Measurements from ENCODE around the gene C5orf15. TPM values are rescaled to one million over a fixed set of nuclear protein-coding genes. Genes with fewer than 3 reads are reported as not detected.

Gene C5orf15
- total RNA-seq: 106 and 113 TPM in 2 replicates
- polyA plus RNA-seq (2012): 93.2 TPM

DNA sequence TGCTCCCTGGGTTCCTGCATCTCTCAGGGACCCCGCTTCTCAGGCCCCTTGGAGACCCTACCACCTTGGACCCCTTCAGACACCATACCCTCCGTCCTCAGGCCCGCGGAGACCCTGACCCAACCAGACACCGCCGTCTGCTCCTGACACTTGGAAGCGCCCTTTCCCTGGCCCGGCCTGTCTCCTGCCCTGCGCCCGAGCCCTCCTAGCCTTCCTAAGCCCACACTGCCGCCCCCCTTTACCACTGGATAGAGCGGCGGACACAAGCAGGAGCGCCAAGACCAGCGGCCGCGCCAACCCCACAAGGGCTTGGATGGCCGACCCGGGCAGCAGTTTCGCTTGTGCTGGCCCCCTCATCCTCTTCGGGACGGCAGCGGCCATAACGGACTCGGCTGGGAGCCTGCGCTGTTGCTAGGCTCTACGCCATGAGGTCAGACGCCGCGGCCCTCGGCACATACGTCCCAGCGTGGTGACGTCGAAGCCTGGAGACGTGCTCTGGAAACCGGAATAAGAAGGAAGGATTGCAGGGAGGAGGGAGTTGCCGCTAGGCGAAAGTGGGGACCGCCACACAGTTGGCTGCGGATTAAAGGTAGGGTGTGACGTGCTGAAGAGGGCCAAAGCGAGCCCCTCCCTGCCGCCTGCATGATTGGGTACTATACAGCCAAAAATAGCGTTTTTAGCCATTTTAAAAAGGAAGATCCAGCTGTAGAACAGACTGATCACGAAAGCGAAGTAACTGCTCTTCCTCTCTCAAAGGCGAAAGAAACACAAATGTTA is at the start of gene C5orf15:
Gene C5orf15, minus strand, starts transcription at position 422 of the 777 bp plus-strand sequence. Its CDS starts 41 bp downstream, at position 381.
- peak; percentile 98 for DNase-seq (ENCODE audit: low read depth)

DNA sequence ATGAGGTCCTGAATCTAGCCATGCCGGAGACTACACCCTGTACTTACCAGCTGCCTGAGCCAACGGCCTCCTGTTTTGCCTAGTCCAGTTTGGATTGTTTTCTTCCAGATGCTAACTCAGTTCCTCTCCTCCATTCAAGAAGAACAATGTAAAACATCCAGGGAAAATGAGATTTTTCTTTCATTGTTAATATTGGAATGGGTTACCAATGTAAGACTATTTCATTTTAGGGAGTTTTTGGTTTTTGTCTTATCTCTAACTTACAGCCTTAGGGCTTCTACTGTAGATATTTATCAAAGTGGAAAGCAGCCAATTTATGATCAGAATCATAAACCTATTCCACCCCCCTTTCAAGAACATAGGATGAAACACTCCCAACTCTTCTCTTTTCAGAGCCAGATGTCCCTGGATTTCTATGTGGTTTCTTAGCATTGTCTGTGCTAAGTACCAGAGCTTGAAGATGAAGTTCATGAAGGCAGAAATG is 39.9 kb upstream of the C5orf15 start:
- DNase-seq (ENCODE audit: low read depth): no peak

DNA sequence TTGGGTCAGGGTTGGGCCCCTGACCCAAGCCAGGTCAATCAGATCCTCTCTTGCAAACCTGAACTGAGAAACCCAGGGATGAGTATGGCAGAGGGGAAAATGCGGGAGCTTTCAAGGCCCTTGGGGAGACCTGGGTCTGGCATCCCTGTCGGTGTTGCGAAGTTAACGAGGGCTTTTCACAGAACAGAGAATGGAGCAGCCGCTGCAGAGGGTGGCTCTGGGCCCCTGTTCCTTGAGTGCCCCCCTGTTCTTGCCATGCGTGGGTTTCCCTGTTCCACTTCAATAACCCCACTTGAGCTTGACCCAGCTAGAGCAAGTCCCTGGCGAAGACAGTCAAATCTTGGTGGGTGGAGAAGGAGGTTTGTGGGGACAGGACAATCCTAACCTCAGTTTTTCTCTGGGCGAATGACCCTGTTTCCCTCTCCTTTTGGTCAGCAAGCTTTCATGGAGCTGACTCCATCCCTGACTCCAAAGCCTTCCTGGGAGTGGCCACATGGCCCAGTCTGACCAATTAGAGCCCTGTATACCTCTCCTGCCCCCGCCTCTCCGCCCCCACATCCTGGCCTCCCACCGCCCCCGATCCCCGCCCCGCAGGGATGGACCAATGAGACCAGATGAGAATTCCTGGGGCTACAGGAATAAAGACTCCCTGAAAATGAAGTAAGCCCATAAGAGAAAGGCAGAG is 39.3 kb upstream of the C5orf15 start:
- DNase-seq (ENCODE audit: low read depth): no peak

DNA sequence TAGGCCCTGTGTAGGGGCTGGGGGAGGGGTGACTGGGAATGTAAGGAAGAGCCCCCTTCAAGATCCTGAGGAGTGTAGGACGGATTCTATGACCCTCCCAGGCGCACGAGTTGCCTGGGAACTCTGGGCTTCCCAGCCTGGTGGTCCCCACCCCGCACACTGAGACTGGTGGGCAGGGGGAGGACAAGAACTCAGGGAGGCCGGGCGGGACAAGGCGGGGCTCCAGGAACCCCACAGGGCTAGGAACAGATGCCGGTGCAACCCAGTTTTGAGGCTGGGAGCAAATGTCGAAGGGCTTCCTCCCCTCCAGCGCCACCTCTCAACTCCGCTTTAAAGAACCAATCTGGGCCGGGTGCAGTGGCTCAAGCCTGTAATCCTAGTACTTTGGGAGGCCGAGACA is 37.7 kb upstream of the C5orf15 start:
- no peak for DNase-seq (ENCODE audit: low read depth)

DNA sequence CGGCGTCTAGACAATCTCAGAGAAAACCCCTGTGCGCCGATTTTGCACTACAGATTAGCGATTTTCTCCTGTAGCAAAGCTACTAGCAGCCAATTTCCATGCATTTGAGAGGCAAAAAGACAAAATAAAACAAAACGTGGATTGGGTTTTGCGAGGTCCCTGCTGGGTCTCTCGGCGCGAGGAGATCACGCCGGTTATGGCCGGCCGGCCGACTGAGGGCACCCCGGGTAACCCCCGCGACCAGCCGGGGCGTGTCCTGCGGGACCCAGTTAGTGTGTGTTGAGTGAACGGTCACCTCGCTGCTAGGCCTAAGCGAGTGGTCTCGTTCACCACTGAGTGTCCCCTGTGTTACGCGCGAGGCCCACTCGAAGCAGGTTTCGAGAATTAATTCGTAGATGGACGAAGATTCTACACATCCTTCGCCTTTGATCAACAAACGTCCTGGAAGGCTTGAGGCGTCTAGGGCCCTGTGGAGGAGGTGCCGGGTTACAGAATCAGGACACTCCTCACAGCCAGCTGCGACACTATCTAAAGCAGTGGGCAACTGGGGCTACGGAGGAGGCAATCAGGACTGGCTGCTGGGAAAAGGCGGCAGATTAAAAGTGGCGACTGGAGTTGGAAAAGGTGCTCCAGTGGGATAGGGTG is 37.1 kb upstream of the C5orf15 start:
- DNase-seq (ENCODE audit: low read depth): peak; percentile 71

DNA sequence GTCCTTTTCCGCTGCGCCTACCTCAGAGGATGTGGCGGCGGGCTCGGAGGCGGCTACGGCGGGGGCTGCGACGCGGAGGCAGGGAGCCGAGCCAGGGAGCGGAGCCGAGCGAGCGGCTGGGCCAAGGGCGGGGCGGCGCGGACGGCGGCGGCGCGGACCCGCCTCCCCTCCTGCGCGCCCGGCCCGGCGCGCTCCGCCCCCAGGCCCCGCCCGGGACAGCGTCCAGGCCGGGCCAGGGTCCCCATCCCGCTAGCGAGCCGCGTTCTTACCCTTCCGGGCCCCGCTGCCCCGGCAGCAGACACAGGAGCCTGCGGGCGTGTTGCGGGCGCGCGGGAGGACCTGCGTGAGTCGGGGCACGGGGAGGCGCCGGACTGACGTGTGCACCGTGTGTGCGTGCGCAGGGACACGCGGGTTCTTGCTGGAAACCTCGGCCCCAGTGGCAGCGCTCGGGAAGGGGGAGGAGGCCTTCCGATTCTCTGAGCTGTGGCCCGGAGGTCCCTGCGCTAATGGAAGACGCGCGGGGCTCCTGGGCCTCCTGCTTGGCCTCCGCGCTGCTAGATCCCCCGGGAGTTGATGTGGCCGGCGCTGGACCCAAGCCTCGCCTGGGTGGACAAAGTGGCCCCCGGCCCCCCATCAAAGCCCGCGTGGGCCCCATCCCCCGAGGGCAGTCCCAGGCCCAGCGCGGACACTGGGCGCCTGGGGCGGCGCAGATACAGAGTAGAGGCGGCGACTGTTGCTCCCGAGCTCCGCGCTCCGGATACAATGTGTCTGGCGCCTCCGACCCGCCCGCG is 36.4 kb upstream of the C5orf15 start, which contains the start of gene VDAC1:
Gene VDAC1, minus strand, starts transcription at position 350 of the 791 bp plus-strand sequence. CDS start 11,963 bp downstream, outside the sequence.
- peak; percentile 86 for DNase-seq (ENCODE audit: low read depth)

DNA sequence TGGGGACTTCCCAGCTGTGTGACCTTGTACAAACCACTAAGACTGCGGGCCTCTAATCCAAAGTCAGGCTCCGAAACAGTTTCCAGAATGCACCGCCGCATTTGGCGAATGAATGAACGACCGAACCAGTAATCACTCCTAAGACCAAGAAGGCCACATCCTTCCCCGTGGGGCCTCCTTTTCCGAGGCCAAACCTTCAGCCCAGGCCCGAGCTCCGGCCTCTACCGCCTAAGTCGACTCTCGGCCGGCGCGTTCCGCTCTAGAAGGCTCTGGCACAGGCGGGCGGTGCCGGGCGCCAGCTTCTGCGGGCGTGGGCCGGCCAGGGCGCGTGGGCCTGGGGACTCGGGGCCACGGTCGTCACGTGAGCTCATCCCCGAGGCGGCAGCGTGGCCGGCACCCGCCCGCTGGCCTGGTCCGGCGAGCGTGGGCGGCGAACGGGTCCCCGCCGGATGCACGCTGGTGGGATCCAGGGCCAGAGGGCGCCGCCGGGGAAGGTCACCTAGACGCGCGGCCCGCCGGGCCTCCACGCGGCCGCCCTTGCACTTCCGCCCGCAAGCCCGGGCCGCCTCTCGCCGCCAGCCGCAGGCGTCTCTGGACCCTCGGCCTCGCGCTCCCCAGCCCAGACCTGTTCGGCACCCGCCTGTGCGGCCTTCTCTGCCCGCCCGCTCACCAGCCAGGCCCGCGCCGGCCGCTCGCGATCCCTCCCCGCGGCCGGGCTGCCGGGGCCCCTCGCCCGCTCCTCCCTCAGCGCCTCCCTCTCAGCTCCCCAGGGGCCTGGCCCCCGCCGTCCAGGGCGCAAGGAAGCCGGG is 35.6 kb upstream of the C5orf15 start:
- peak; percentile 54 for DNase-seq (ENCODE audit: low read depth)

DNA sequence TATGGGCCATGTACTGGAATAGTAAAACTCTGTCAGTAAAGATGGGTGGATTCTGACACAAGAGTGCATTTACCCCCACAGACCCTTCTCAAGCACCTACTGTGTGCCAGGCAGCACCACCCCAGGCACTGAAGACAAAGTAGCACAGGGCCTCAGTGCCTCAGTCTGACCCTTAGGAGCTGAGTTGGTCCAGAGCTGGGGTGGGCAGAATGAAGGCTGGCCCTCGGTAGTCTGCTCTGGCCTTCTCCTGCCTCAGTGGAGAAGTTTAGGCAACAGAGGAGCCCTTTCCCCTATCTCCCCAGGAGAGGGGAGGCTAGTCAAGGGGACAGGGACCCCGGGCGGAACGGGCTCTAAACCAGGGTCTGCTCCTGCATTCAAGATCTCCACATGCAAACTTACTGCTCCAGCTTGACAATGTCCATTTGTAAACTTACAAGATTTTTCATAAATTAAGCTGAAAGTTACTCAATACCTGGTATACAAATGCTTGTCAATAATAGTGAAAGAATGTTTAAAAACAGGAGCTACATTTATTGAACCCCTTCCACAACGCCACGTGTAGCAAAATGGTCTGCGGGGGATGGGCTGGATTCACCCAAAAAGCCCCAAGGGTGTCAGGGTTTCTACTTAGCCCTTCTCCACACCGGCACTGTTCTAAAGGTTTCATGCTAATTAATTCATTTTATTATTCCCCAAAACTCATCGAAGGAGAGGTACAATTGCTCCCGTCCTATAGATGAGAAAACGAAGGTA is 34.8 kb upstream of the C5orf15 start:
- DNase-seq (ENCODE audit: low read depth): peak; percentile 23

DNA sequence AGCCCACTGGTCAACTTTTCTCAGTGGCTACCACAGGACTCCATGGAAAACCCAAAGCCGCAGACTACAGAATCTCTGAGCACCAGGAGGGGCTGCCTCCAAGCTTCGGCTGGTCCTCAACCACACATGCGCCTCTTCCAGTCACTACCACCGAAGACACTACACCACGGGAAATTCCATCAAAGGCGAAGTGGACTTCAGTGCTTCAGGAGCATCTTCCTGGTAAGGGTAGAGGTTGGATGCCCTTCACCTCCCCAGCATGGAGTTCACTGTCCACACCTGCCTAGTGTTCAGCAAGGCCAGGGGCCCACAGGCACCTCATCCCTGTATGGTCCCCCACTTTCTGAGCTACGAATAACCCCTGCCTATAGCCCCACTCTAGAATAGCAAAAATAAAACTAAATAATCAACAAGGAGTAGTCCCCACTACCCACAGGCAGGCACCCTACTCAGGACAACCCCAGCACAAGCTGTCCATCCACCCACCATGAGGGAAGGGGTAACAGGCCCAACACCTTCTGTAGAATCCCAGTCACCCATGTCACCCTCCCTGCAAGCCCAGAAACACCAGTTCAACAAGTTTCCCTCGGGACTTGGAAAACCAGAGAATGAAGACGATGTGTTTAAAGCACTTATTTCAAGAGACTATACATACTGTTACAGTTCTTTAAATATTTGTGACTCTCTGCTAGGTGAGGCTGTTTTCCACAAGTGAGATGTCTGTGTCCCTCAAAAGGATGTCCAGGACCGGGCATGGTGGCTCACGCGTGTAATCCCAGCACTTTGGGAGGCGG is 33.7 kb upstream of the C5orf15 start:
- DNase-seq (ENCODE audit: low read depth): no peak

DNA sequence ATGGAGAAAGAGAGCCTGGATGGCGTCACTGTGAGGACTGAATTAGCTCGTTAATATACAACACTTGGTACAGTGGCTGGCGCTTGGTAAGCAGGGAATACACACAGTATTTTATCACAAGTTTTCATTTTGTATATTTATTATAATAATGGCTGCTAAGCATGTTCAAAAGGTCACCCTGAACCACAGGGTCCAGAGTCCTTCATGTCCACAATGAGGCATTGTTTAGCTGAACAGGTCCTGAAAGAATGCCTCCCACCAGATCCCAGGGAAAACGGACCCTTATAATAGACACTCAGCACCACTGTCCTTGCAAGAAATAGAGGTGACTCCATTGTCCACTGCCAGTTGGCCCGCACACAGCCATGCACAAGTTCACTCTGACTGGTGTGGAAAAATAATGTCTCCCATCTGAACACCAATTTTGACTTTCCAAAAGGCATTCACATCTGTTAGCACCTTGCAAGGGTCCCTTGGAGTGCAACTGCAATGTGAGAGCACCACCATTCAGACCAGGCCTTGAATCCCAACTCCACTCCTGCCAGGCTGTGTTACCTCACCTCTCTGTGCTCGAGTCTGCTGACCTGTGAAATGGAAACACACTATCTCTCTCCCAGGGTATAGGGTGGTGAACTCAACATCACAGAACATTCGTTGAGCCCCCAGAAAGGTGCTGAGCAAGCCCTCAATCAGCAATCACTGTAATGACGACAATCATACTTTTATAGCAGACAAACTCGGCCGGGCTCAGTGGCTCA is 32.5 kb upstream of the C5orf15 start:
- DNase-seq (ENCODE audit: low read depth): no peak

DNA sequence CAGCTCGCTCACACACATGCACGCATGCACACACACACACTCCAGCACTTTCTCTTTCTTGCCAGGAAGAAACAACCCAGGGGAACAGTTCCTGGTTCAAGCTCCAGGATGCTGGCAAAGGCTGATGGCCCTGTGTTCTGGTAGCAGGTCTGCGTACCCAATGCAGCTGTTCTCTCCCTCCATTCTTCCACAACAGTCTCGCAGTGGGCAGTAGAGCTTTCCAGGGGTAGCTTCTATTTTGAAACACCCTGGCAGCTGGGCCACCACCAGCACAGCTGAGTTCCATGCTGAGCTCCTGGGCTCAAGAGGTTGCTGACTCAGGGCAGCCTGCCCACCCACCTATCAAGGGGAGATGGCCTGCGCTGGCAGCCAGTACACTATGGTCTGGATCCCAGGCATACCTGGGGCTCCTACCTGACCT is 31.7 kb upstream of the C5orf15 start:
- peak; percentile 93 for DNase-seq (ENCODE audit: low read depth)

DNA sequence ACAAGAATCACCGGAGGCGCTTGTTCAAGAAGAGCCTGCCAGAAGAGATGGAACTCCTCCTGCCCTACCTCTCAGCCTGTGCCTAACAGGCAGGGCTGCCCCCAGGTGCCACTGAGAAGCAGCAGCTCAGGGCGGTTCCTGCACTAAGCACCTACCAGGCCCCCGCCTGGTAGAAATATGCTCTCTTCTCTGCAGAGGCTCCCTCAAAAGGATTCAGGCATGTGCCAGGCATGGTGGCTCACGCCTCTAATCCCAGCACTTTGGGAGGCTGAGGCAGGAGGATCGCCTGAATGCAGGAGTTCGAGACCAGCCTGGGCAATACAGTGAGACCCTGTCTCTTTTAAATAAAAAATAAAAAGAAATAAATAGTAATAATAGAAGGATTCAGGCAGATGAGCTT is 30.4 kb upstream of the C5orf15 start:
- DNase-seq (ENCODE audit: low read depth): no peak

DNA sequence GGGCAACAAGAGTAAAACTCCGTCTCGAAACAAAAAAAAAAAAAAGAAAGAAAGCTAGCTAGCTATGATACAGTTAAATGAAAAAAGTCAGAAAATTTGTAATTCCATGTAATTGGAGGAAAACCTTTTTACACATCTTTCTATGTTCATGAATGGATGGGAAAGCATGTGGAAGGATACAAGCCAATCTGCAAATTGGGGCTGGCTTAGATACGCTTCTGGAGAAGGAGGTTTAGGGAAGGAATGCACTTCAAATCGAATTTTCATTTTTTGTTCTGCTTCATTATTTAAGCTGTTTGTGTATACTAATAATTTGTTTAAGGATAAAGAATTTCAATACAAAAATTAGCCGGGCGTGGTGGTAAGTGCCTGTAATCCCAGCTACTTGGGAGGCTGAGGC is 29.6 kb upstream of the C5orf15 start:
- no peak for DNase-seq (ENCODE audit: low read depth)

DNA sequence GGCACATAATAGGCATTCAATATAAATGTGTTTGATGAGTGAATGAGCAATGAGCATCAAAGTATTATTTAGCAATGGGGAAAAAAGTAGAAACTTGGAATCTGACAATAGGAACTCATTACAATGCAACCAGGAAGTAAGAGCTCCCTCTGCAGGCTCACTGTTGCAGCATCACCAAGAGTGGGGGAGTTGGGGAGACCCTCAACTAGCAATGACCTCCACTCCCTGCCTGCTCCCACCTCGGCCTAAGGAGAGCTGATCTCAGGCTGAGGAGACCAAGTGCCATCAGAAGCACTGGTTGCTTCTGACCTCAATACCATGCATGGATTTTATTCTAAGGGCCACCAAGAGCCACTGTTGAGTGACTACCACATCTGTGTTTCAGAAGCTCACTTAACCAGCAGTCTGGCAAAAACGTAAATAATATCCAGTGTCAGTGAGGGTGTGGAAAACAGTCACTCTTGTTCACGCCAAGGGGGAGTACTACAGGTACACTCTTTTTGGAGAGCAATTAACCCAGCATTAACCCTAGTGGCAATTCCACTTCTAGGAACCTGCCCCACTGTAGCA is 28.3 kb upstream of the C5orf15 start:
- peak; percentile 31 for DNase-seq (ENCODE audit: low read depth)

DNA sequence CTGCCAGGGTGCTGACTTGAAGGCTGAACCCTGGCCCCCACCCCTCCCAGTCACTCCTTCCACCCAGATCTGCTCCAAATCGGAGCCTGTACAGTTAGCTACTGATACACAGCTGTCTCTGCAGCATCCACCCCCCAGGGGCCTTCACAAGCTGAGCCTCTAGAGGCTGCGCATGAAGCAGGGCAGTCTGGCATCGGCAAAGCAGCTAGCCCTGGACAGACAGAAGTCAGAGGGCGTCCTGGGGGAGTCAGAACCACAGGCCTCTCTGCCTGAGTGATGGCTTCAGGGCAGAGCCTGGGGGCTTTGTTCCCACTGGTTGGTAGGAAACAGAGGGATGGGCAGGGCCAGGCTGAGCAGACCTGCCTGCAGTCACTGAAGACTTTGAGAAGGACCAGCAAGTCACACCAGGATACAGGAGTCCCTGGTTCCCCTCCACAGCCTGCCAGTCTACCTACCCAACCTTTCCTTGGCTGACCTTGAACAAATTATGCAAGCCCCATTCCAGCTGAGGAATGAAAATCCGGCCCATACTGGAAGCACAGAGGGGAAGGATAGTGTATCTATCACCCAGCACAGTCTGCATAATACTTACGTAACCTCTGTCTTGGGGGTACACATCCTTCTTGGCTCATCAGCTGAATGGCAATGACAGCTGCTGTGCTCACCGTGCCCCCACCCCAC is 27.6 kb upstream of the C5orf15 start:
- DNase-seq (ENCODE audit: low read depth): peak; percentile 22

DNA sequence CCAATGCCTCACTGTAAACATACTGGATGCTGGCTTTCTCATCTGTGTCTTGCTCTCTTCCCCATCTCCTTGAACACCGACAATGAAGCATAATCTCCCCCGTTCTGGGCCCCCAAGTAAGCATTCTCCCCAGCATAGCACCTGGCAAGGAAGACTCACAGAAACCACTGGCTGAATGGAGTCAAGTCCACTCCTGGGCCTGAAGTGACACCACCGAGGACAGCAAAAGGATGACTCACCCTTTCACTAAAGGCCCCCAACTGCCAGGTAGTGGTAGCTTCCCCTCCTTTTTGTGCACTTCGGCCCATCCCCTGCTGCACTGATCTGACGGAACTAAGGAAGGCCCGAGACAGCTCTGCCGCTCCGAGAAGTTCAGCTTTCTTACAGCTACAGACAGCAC is 26.9 kb upstream of the C5orf15 start:
- no peak for DNase-seq (ENCODE audit: low read depth)

DNA sequence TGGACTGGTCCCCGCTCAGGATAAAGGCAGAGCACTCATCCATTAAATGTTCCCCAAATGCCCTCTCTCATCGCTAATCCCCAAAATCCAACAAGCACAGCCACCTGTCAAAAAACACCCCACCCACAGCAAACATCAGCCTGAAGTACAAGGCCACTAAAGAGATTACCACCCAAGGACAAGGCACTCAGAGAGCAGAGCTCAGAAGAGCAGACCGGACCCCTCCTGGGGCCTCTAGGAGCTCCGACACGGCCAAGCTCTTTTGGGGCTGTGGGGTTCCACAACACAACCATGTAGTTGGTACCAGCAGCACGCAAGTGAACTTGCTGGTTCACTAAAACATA is 26.5 kb upstream of the C5orf15 start:
- no peak for DNase-seq (ENCODE audit: low read depth)

All from myocyte (in vitro differentiated cells).